Midbrain (tissue), 1 donor: ENCODE data around the gene KMT2C.
"Not testable (repeated sequence)": the region's sequence is repeated elsewhere in the genome, so short reads cannot be mapped to it uniquely, and the experiment has no call there.

ENCODE experiments used
- DNase-seq: peaks from one replicate; lab custom pipeline; 2025; lab: John Stamatoyannopoulos, UW

The KMT2C gene

DNA sequence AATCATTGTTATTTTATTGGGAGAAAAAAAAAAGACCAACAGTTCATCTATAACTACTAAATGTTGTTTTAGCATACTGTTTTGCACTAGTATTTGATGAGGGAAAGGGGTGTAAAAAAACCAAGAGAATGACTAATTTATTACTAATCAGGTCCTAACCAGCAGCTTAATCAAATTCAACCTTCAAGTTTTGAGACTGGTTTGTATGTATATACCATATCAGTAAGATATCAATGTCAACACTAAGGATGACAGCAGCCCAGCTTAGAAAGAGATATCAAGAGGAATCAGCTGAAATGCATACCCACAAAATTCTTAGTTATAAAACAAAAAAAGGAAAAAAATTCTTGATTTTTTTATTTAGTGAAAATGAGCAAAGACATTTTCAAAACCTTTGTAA lies 122.6 kb downstream of the KMT2C start:
- DNase-seq, result no peak

DNA sequence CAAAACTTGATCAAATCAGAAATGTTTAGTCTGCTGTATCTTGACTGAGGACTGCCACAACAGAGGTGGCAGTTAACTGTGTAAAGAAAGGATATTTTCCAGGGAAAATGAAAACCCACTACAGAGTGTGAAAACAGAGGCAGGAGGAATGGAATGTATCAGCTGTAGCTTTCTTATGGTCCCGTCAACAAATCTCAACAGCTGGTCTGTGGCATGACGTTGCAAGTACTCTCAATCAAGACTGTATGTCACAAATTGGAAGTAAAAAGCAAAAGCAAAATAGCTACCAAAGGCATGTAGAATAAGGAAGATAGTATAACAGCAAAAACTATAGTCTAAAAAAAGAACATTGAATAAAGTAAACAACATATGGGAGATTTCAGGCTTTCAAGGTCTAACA lies 123.5 kb downstream of the KMT2C start:
- no peak for DNase-seq

DNA sequence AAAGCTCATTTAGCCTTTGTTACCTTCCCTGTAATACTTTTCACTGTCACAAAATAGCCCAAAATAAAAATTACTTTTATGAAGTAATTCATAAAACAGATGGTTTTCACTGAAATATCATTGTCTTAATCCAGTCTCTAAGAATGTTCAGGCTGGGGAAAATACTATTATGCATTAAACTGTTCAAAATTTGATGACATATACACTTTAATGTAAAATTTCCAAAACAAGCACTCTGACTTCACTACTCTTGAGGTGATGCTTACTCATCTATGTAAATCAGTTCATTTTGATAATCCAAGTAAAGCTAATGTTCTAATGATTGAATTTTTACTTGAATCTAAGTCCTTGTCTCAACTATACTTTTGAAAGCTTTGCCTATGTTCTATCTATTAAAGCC lies 127.9 kb downstream of the KMT2C start:
- no peak for DNase-seq

DNA sequence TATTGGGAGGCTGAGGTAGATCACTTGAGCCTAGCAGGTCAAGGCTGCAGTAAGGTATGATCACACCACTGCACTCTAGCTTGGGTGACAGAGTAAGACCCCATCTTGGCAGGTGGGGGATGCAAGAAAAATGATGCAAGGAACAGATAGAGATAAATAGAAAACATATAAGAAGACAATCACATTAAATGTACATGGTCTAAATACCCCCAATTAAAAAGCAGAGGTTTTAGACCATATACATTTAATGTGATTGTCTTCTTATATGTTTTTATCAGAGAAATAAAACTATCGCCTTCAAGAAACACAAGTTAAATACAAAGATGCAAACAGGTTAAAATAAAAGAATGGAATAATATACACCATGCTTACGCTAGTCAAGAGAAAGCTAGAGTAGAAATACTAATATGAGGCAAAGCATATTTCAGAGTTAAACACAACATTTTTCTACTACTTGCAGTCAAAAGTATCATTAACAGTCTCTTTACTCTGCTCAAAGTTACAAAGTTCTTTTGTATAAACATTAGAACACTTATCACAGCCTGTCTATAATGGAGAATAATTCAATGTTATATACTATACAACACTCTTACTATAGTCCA lies 136.2 kb downstream of the KMT2C start:
- DNase-seq, result not testable (repeated sequence)

DNA sequence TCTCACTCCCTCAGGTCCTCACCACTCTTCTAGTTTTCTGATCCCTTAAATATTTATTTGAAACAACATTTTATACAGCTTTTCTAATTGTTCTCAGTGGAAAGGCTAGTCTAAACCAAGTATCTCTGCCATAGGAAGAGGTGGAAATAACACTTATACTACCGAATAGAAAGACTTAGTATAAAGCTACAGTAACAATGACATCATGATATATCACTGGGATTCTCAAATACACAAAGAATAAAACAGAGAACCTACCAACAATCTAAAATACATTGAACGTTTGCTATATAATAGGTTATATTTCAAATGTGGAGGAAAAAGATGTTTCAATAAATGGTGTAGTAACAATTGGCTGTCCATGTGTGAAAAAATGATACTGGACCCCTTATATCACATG lies 142.9 kb downstream of the KMT2C start:
- no peak for DNase-seq

DNA sequence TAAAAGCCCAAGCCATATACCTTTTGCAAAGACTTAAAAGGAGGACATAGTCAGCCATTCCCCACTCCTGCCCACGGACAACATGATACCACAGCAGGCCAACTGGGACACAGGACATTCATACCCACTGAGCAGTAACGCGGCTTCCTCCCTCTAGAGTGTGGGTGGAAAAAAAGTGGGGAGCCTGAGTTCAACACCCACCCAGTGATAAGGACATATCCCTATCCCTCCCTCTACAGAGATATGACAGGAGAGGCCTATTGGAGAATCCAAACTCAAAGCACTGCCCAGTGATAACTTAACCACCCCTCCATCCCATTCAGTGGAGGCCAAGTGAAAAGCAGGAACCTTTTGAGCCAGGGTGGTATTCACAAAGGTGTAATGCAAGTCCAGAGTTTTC lies 148.8 kb downstream of the KMT2C start:
- DNase-seq, result not testable (repeated sequence)

DNA sequence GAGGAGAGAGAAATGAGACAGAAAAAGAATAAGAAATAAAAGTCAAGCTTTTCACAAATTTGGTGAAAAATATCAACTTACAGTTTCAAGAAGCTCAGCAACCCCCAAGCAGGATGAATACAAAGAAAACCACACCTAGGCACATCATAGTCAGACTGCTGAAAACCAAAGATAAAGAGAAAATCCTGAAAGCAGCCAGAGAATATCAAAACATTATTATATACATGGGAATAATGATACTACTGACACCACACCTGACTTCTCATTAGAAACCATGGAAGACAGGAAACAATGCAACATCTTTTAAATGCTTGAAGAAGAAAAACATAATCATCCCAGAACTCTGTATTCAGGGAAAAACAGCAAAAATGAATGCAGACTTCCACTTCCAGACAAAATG lies 149.6 kb downstream of the KMT2C start:
- DNase-seq, result not testable (repeated sequence)

DNA sequence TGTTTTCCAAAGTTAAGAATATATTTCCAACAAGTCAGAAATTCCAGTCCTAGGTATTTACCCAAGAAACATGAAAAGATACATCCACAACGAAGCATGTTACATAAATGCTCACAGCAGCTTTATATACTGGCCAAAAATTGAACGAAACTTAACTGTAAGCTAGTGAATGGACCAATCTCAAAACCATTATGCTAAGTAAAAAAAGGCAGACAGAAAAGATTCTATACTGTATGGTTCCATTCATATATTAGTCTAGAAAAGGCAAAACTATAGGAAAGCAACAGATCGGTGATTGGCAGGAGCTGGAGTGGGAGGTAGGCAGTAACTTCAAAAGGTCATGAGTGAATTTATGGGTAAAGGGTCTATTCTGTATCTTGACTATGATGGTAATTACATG lies 150.8 kb downstream of the KMT2C start:
- DNase-seq, result not testable (repeated sequence)

DNA sequence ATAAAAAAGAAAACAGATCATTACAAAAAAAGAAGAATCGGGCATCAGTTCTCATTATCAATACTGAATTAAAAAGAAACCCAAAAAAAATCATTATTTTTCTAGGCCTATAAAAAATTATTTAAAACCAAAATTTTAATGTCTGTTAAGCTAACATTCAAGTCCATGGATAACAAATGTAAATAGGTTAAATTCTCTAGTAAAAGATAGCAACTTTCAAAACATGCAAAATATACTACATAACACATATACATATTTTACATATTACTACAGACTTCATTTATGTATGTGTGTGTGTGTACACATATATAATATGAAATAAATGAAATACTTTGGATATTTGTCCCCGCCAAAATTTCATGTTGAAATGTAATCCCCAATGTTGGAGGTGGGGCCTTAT lies 158.1 kb downstream of the KMT2C start:
- not testable (repeated sequence) for DNase-seq

DNA sequence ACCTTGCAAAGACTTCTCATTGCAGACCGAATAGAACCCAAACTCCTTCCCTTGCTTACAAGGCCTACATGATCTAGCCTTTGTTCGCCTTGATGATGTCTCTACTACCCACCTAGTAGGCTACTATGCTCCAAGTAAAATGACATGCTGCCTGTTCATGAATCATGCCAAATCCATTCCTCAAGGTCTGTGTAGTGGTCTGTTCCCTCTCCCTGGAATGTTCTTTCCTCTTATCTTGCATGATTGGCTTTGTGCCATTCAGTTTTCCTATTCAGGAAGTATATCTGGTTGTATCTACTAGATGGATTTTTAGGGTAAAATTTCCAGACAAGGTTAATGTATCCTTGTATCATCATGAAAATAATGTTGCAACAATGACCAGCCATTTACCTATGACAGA lies 165.4 kb downstream of the KMT2C start:
- DNase-seq, result not testable (repeated sequence)

DNA sequence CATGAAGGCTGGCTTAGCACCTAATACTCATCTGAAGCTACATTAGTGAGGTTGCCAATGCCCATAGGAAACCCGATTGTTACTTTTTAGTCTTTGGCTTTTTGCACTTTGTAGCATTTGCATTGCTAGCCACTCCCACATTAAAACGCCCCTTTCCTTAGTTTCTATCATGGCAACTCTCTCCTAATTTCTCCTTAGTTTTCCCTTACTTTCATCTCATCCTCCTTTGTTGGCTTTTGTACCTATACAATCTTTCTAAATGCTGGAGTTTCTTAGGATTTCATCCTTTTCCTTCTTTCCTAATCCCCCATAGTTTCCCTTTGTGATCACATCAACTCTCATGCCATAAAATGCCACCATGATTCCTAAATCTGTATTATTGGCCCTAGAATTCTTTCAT lies 168.9 kb downstream of the KMT2C start:
- DNase-seq, result not testable (repeated sequence)

DNA sequence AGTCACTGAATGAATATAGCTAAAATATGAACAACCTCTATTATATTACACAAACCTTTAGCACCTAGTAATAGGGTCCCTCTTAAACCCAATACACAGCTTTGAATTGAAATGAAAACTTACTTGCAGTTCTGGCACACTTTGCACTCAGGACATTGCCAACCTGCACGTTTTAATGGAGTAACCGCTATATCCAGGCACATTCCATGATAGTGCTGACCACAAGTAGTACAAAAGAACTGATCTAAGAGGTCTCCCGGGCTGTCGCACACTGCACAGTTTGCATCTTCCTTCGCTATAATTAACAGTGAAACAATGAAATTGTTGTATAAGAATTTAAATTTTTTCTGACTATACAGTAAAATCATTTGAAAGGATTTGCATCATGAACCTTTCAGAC lies 170.9 kb downstream of the KMT2C start:
- not testable (repeated sequence) for DNase-seq

DNA sequence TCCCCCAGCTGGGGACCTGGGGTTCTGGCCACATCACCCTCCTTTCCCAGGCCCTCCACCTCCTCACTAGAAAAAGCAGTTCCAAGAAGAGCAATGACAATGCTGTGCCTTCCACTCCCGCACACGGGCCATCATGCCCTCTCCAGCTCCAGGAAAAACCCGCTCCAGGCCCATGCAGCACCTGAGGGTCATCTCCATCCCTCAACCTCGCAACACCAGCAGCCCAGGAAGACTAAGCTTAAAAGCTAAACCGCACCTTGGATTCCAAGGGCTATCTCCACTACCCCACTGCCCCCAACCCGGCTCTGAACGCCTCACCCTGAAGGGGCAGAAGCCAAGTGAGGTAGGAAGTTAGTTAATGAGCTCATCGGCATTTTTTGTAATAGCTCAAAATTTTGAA lies 173.7 kb downstream of the KMT2C start:
- not testable (repeated sequence) for DNase-seq

DNA sequence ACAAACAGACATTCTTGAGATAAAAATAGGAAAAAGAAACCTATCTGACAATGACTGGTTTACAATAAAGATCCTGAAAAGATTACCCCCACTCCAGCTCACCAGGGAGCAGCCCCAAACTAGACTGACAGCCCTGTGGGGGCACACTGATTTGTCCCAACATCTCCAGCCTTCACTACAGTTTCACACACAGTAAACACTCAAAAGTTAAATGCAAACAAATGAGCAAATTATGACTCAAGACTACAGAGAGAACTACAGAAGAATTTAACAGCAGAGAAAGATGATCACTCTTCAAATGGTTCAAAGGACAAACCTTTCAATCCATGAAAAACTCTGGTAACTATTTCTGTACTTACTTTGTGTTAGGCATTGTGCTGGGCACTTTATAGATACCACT lies 176.2 kb downstream of the KMT2C start:
- not testable (repeated sequence) for DNase-seq

DNA sequence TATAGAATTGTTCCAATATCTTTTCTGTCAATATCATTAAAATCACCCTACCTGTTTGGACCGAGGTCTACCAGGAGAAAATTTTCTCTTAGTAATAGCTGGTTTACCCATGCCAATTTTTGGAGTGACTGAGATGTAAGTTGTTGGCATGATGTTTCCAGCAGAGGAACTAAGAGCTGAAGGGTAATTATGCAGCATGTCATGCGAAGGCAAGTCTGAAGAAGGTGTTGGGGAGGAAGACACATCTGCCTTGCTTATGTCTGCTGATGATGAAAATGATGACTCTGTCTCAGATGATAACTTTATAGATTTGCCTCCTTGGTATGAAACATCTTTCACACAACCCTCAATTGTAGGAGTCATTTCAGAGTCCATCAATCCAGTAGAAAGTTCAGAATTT lies 188.0 kb downstream of the KMT2C start:
- not testable (repeated sequence) for DNase-seq

DNA sequence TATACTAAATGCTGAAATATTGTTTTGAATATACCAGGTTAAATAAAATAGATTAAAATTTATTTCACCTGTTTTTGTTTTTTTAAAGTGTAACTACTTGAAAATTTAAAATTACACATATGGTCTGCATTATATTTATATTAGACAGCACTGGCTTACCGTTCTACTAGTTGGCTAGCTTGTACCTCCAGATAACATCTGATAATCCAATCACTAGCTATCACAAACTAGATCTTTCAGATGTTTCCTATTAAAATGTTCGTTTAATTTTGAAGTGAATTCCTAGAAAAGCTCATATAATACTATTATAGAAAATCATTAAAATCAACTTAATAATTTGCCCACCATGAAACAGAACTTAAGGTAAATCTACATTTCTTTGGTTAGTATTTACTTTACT lies 190.4 kb downstream of the KMT2C start:
- not testable (repeated sequence) for DNase-seq

DNA sequence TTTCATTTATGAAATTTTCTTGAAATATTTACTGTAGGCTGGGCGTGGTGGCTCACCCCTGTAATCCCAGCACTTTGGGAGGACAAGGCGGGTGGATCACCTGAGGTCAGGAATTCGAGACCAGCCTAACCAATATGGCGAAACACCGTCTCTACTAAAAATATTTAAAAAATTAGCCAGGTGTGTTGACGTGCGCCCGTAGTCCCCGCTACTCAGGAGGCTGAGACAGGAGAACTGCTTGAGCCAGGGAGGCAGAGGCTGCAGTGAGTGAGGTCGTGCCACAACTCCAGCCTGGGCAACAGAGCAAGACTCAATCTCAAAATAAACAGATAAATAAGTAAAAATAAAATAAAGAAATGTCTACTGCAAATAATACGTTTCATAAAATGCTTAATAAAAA lies 192.3 kb downstream of the KMT2C start:
- DNase-seq, result not testable (repeated sequence)

DNA sequence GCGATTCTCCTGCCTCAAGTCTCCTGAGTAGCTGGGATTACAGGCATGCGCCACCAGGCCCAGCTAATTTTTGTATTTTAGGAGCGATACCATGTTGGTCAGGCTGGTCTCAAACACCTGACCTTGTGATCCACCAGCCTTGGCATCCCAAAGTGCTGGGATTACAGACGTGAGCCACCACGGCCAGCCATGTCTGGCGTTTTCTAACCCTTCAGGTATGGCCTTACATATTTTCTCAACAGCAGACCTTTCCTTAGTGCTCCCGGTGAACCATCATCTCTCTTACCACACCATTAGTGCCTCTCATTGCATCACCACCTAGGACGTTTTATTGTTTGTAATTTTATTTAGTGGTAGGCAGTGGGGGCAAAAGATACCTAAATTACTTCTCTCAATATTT lies 194.5 kb downstream of the KMT2C start:
- DNase-seq, result not testable (repeated sequence)

DNA sequence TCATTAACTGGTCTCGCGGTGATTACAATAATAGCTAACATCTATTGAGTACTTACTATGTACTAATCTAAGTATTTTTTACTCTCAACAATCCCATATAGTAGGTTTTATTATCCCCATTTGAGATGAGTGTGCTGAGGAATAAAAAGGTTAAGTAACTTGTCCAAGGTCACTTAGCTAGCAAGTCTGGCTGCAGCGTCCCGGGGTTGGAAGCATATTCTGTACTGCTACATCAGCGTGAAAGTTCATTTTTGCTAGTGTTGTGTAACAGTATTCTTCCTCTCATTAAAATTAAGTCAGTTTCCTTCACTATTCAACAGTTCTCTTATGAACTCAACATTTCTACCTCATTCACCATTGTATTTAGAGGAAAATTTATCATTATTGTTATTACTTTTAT lies 199.5 kb downstream of the KMT2C start:
- not testable (repeated sequence) for DNase-seq

DNA sequence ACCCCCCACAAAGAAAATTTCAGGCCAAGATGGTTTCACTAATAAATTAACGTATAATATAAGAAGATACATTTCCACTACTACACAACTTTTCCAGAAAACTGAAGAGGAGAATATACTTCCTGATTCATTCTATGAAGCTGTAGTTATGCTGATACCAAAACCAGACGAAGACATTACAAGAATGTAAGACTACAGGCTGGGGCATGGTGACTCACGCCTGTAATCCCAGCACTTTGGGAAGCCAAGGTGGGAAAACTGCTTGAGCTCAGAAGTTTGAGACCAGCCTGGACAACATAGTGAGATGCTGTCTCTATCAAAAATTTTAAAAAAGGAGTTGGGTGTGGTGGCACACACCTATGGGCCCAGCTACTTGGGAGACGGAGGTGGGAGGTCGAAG lies 201.4 kb downstream of the KMT2C start:
- DNase-seq, result not testable (repeated sequence)

DNA sequence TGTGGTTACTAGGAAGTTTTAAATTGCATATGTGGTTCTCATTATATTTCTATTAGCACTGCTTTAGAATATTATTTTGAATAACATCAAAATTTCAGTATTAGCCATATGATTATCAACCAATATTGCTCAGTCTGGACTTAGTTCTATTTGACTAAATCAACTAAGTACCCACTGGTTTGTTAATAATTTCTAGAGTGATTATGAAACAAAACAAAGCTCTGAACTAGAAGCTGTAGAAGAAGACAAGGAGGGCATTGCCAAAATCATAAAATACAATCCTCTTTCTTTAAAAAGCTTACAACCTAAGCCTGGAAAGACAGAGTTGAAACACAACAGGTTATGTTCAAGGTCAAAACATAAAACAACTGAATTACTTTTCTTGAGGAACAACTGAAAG lies 204.7 kb downstream of the KMT2C start:
- DNase-seq, result no peak

DNA sequence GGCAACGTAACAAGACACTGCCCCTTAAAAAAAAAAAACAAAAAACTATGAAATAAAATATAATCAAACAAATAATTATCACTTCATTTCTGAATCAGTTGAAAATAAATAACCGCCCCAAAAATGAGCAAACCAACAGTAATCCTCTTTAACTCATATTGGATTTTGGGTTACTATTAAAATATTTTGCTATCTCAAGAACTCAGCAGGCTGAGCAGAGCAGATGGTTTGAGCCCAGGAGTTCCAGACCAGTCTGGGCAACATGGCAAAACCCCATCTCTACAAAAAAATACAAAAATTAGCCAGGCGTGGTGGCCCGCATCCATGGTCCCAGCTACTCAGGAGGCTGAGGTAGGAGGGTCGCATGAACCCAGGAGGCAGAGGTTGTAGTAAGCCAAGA lies 216.2 kb downstream of the KMT2C start:
- DNase-seq, result not testable (repeated sequence)

DNA sequence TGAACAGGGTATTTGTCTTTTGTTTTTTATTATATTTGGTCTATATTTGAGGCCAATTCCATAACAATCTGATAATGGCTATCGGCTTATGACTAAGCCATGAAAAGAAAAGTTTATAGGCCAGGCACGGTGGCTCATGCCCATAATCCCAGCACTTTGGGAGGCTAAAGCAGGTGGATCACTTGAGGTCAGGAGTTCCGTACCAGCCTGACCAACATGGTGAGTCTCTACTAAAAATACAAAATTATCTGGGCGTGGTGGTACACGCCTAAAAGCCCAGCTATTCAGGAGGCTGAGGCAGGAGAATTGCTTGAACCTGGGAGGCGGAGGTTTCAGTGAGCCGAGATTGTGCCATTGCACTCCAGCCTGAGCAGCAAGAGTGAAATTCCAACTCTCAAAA lies 227.0 kb downstream of the KMT2C start:
- not testable (repeated sequence) for DNase-seq

DNA sequence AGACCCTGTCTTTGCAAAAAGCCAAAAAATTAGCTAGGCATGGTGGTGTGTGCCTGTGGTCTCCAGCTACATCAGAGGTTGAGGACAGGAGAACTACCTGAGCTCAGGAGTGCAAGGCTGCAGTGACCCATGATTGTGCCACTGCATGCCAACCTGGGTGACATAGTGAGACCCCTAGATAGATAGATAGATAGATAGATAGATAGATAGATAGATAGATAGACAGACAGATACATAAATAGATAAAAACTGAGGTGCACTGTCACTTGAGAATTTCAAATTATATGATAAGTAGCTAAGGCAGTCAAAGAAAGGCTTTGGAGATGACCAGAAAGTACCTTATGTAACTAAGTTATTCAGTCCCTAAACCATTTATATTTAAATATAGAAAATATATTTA lies 231.4 kb downstream of the KMT2C start:
- DNase-seq, result not testable (repeated sequence)
